Measurements from ENCODE around the gene PSG11.
"Not testable (repeated sequence)": the region's sequence is repeated elsewhere in the genome, so short reads cannot be mapped to it uniquely, and the experiment has no call there.

PSG11 gene

GRCh38 chr19:43026369-43026768 lies at the start of gene PSG11:
Gene PSG11 (minus strand): TSS chr19:43026469. CDS start chr19:43026372, 97 bp downstream.
- not testable (repeated sequence) for DNase-seq

GRCh38 chr19:43062418-43062817 lies 36.1 kb upstream of the PSG11 start:
- not testable (repeated sequence) for DNase-seq

- not testable (repeated sequence) for DNase-seq
Measured at GRCh38 chr19:43061326-43061725, 35.1 kb upstream of the PSG11 start.

GRCh38 chr19:43060254-43060653 lies 34.0 kb upstream of the PSG11 start:
- DNase-seq = not testable (repeated sequence)

GRCh38 chr19:43059482-43059881 lies 33.2 kb upstream of the PSG11 start:
- not testable (repeated sequence) for DNase-seq

- DNase-seq = not testable (repeated sequence)
Measured at GRCh38 chr19:43058440-43058839, 32.2 kb upstream of the PSG11 start.

- DNase-seq = not testable (repeated sequence)
Measured at GRCh38 chr19:43047966-43048365, 21.7 kb upstream of the PSG11 start.

GRCh38 chr19:43046578-43046977 lies 20.3 kb upstream of the PSG11 start:
- not testable (repeated sequence) for DNase-seq

- not testable (repeated sequence) for DNase-seq
Measured at GRCh38 chr19:43043492-43044180, 17.4 kb upstream of the PSG11 start.

GRCh38 chr19:43031645-43032044 lies 5.4 kb upstream of the PSG11 start:
- not testable (repeated sequence) for DNase-seq

GRCh38 chr19:43028866-43029265 lies 2.6 kb upstream of the PSG11 start:
- DNase-seq = no peak

GRCh38 chr19:43027985-43028384 lies 1.7 kb upstream of the PSG11 start:
- DNase-seq = not testable (repeated sequence)

GRCh38 chr19:43027061-43027460 lies 792 bp upstream of the PSG11 start:
- not testable (repeated sequence) for DNase-seq

- DNase-seq = not testable (repeated sequence)
Measured at GRCh38 chr19:43022098-43022497, 4.2 kb downstream of the PSG11 start.

- not testable (repeated sequence) for DNase-seq
Measured at GRCh38 chr19:43021629-43022028, 4.6 kb downstream of the PSG11 start.

- DNase-seq = not testable (repeated sequence)
Measured at GRCh38 chr19:43019588-43019987, 6.7 kb downstream of the PSG11 start.

GRCh38 chr19:43005841-43006240 lies 20.4 kb downstream of the PSG11 start:
- DNase-seq = not testable (repeated sequence)

GRCh38 chr19:43004846-43005245 lies 21.4 kb downstream of the PSG11 start:
- DNase-seq = not testable (repeated sequence)

- not testable (repeated sequence) for DNase-seq
Measured at GRCh38 chr19:43003634-43004033, 22.6 kb downstream of the PSG11 start.

- DNase-seq = not testable (repeated sequence)
Measured at GRCh38 chr19:43002948-43003347, 23.3 kb downstream of the PSG11 start.

- not testable (repeated sequence) for DNase-seq
Measured at GRCh38 chr19:42996161-42996560, 30.1 kb downstream of the PSG11 start.

GRCh38 chr19:42992029-42992604 lies 34.2 kb downstream of the PSG11 start:
- DNase-seq = not testable (repeated sequence)

GRCh38 chr19:42989851-42990250 lies 36.4 kb downstream of the PSG11 start:
- peak; percentile 35 for DNase-seq

- not testable (repeated sequence) for DNase-seq
Measured at GRCh38 chr19:42989186-42989585, 37.1 kb downstream of the PSG11 start.

All from NCI-H1694 treated with DMSO at 0.1 percent for 48 hours (cell line).